Nephron progenitor cell (in vitro differentiated cells): ENCODE data around the gene UFSP1.

Experiments used
- DNase-seq: peaks from one replicate; pipeline ENCODE4 v3.0.0; 2021
- H3K27ac Mint-ChIP-seq: 2 replicates; pipeline ENCODE4 v1.8.0; 2021; ENCODE audit warnings: mild to moderate bottlenecking, moderate library complexity, mixed read lengths
- H3K27me3 Mint-ChIP-seq: 2 replicates; pipeline ENCODE4 v1.8.0; 2021; ENCODE audit warnings: mild to moderate bottlenecking, low read depth, mixed read lengths; ENCODE audit not compliant: poor library complexity
- H3K36me3 Mint-ChIP-seq: 2 replicates; pipeline ENCODE4 v1.8.0; 2021; ENCODE audit warnings: low read depth, mixed read lengths
- H3K4me1 Mint-ChIP-seq: 2 replicates; pipeline ENCODE4 v1.8.0; 2021; ENCODE audit warnings: mixed read lengths
- H3K4me3 Mint-ChIP-seq: 2 replicates; pipeline ENCODE4 v1.8.0; 2021; ENCODE audit warnings: mild to moderate bottlenecking, moderate library complexity, mixed read lengths
- H3K9me3 Mint-ChIP-seq: 2 replicates; pipeline ENCODE4 v1.8.0; 2021; ENCODE audit warnings: mild to moderate bottlenecking, moderate library complexity, mixed read lengths
- CTCF ChIP-seq: fragments of 200-600 bp; sonication (generic); IDR thresholded peaks from 2 replicates; pipeline ENCODE4 v1.5.0; 2021; ENCODE audit warnings: antibody characterized with exemption

The UFSP1 gene

GRCh38 chr7:100865372-100865911, 24.1 kb downstream of the UFSP1 start:
- peaks cover 21% of the 10 kb centered on the region for H3K4me1 Mint-ChIP-seq
- peaks cover 11% of the 10 kb centered on the region for H3K36me3 Mint-ChIP-seq
- H3K27me3 Mint-ChIP-seq: no peaks in the 10 kb centered on the region
- no peak for DNase-seq
- no peaks in the 10 kb centered on the region for H3K9me3 Mint-ChIP-seq
- no peak overlapping the region for H3K27ac Mint-ChIP-seq
- TF ChIP-seq CTCF: no peak
- peak overlapping the region; percentile 56 for H3K4me3 Mint-ChIP-seq

DNA sequence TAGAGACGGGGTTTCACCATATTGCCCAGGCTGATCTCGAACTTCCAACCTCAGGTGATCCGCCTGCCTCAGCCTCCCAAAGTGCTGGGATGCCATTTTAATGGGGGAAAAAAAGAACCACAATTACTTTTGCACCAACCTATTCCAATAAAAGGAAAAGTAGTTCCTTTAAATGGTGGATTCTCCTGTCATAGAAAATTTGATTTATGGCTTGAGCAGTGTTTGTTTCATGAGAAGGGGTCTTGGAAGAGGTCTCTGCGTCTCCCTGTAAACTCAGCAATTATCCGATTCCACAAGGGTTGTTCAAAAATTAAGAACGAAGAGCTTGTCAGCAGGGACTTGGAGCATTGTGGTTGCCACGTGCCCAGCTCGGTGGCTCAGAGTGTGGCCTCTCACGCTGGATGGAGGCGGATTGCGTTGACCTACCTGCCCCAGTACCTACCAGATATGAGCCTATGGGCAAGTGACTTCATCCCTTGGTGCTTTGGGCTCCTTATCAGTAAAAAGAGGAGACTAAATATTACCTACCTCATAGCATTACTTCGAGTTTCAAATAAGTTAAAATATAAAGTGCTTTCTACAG, 25.2 kb downstream of the UFSP1 start:
- H3K4me3 Mint-ChIP-seq: no peak overlapping the region
- TF ChIP-seq CTCF: no peak
- no peak for DNase-seq
- H3K27me3 Mint-ChIP-seq: no peaks in the 10 kb centered on the region
- no peak overlapping the region for H3K27ac Mint-ChIP-seq
- peaks cover 27% of the 10 kb centered on the region for H3K4me1 Mint-ChIP-seq
- no peaks in the 10 kb centered on the region for H3K9me3 Mint-ChIP-seq
- peaks cover 10% of the 10 kb centered on the region for H3K36me3 Mint-ChIP-seq

GRCh38 chr7:100863406-100863950, 26.0 kb downstream of the UFSP1 start:
- Mint-ChIP-seq H3K36me3 (peaks cover 10% of the 10 kb centered on the region), H3K4me1 (peaks cover 27% of the 10 kb centered on the region), H3K4me3 (no peak overlapping the region), H3K9me3 (no peaks in the 10 kb centered on the region), H3K27ac (no peak overlapping the region), H3K27me3 (no peaks in the 10 kb centered on the region)
- no peak for TF ChIP-seq CTCF
- no peak for DNase-seq

DNA sequence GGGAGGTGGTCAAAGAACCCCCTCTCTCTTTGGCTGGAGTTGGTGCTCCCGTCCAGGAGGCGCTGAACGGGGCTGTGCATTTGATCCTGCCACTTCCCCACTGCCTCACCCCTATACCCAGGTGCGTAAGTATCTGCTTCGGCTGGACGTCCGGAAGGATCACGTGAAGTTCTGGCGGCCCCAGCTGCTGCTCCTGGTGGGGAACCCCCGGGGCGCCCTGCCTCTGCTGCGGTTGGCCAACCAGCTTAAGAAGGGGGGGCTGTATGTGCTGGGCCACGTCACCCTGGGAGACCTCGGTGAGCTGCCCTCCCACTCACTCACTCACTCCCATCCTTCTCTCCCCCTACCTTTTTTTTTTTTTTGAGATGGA, 27.9 kb downstream of the UFSP1 start:
- H3K9me3 Mint-ChIP-seq: no peaks in the 10 kb centered on the region
- DNase-seq: no peak
- peaks cover 10% of the 10 kb centered on the region for H3K36me3 Mint-ChIP-seq
- no peaks in the 10 kb centered on the region for H3K27me3 Mint-ChIP-seq
- TF ChIP-seq CTCF: no peak
- H3K4me3 Mint-ChIP-seq: no peak overlapping the region
- H3K27ac Mint-ChIP-seq: no peak overlapping the region
- H3K4me1 Mint-ChIP-seq: peaks cover 11% of the 10 kb centered on the region

DNA sequence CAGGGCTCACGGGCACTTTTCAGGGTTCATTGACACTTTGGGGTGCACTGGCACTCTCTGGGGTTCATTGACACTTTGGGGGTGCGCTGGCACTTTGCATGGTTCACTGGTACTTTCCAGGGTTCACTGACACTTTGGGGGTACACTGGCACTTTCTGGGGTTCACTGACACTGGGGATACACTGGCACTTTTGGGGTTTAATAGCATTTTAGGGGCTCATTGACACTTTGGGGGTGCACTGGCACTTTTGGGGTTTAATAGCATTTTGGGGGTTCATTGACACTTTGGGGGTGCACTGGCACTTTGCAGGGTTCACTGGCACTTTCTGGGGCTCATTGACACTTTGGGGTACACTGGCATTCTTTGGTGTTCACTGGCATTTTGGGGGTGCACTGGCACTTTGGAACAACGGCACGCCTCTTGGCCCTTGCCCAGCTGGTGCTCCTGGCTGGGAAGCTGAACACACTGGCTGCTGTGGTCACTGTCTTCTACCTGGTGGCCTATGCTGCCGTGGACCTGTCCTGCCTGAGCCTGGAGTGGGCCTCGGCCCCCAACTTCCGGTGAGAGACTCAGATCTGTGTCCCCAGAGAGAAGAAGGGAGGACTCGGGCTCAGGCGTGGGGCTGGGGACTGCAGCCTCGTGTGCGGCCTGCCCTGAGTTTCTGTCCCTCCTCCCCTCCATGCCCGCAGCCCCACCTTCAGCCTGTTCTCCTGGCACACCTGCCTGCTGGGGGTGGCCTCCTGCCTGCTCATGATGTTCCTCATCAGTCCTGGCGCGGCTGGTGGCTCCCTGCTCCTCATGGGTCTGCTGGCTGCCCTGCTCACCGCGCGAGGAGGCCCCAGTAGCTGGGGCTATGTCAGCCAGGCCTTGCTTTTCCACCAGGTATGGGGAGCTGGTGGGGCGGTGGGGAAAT, 28.6 kb downstream of the UFSP1 start:
- no peaks in the 10 kb centered on the region for H3K9me3 Mint-ChIP-seq
- H3K4me3 Mint-ChIP-seq: no peak overlapping the region
- peaks cover 10% of the 10 kb centered on the region for H3K4me1 Mint-ChIP-seq
- H3K36me3 Mint-ChIP-seq: peaks cover 10% of the 10 kb centered on the region
- H3K27me3 Mint-ChIP-seq: no peaks in the 10 kb centered on the region
- TF ChIP-seq CTCF: no peak
- no peak for DNase-seq
- no peak overlapping the region for H3K27ac Mint-ChIP-seq
